K562 (cell line): ENCODE measurements around the gene APBA2. TPM values are rescaled to one million over a fixed set of nuclear protein-coding genes. Genes with fewer than 3 reads are reported as not detected.

ENCODE experiments used
- ATAC-seq: fragments of 200-7000 bp; cut with Tn5 transposase; 3 replicates; pipeline ENCODE4 v1.9.1; 2020; ENCODE audit warnings: moderate library complexity
- BruUV-seq: library from RNA; stranded (reverse); fragments of 400-500 nt; replicated peaks from 2 replicates; lab custom pipeline; 2021; lab: Mats Ljungman, UMichigan
- CTCF ChIA-PET: fragments of 300-600 bp; formaldehyde crosslinking; extraction: SDS; loops from one replicate; lab custom pipeline; 2021; ENCODE audit warnings: low intra/inter-chr PET ratio; lab: Yijun Ruan, JAX
- POLR2A ChIA-PET: fragments of 300-600, 350-650 bp; sonication (Branson Sonifier 250); formaldehyde crosslinking; extraction: SDS; loops from one replicate; lab custom pipeline; 2021; ENCODE audit warnings: antibody characterized with exemption, inconsistent platforms; lab: Yijun Ruan, JAX
- DNase-seq, 4 experiments: peaks; one replicate each; pipeline versions ENCODE4 v3.0.0 to v3.0.0-alpha.2; 2011 to 2018; ENCODE audit warnings: low spot score in 3 of 4, mixed read lengths in 3 of 4; ENCODE audit errors: extremely low read depth in 1 of 4
- FAIRE-seq: peaks from 2 replicates; lab custom pipeline; 2011; peaks lifted over from hg19 to GRCh38; lab: Jason Lieb, UNC
- H2AFZ ChIP-seq: 2 replicates; pipeline ENCODE4 v1.6.0; 2011; ENCODE audit warnings: low read depth, low read length, control low read depth, inconsistent platforms
- H3K27ac ChIP-seq: fragments of 200-600 bp; 3 replicates; pipeline ENCODE4 v1.8.0; 2011; ENCODE audit warnings: low read depth, mild to moderate bottlenecking, control low read depth, inconsistent platforms, low read length, moderate library complexity, mixed read lengths; ENCODE audit errors: extremely low read depth
- H3K27me3 ChIP-seq, 2 experiments: fragments of 300-600 bp in 1 of 2; 2 replicates in 1 of 2; 3 replicates in 1 of 2; pipeline versions ENCODE4 v1.6.0 to v1.8.0; 2011; ENCODE audit warnings: inconsistent platforms in 2 of 2, low read length in 2 of 2, mild to moderate bottlenecking in 1 of 2, mixed read lengths in 1 of 2, moderate library complexity in 1 of 2; ENCODE audit not compliant: control insufficient read depth in 2 of 2, insufficient read depth in 2 of 2
- H3K36me3 ChIP-seq: fragments of 300-600 bp; 3 replicates; pipeline ENCODE4 v1.8.0; 2011; ENCODE audit warnings: mild to moderate bottlenecking, low read length, inconsistent platforms; ENCODE audit not compliant: control insufficient read depth, insufficient read depth
- H3K4me1 ChIP-seq, 2 experiments: fragments of 200-600 bp in 1 of 2; replicated peaks in 1 of 2; 2 replicates in 1 of 2; 3 replicates in 1 of 2; pipeline versions ENCODE4 v1.5.1 to v1.8.0; 2011; ENCODE audit warnings: inconsistent platforms in 2 of 2, low read length in 2 of 2, mild to moderate bottlenecking in 1 of 2, mixed read lengths in 1 of 2, moderate library complexity in 1 of 2; ENCODE audit not compliant: control insufficient read depth in 2 of 2, insufficient read depth in 2 of 2
- H3K4me2 ChIP-seq: 2 replicates; pipeline ENCODE4 v1.6.1; 2011; ENCODE audit warnings: low read length, control low read depth, inconsistent platforms, mixed read lengths; ENCODE audit not compliant: insufficient read depth
- H3K4me3 ChIP-seq: fragments of 200-600 bp; sonication (generic), shearing (Covaris generic); 2 replicates; pipeline ENCODE4 v1.5.1; 2016; ENCODE audit warnings: control low read depth, inconsistent platforms
- H3K79me2 ChIP-seq: fragments of 200-600 bp; 3 replicates; pipeline ENCODE4 v1.8.0; 2011; ENCODE audit warnings: low read length, inconsistent platforms; ENCODE audit not compliant: control insufficient read depth, insufficient read depth
- H3K9ac ChIP-seq, 2 experiments: 2 replicates each; pipeline versions ENCODE4 v1.6.0 to v1.6.1; 2011; ENCODE audit warnings: low read depth in 2 of 2, low read length in 2 of 2, control low read depth in 1 of 2, inconsistent platforms in 1 of 2, mild to moderate bottlenecking in 1 of 2, mixed read lengths in 1 of 2; ENCODE audit not compliant: insufficient read depth in 1 of 2
- H3K9me1 ChIP-seq: one replicate; pipeline ENCODE4 v1.6.0; 2011; ENCODE audit warnings: inconsistent platforms, mild to moderate bottlenecking, low read length, moderate library complexity; ENCODE audit not compliant: control insufficient read depth, insufficient read depth
- H3K9me3 ChIP-seq: replicated peaks from 2 replicates; pipeline ENCODE4 v1.5.1; 2011; ENCODE audit warnings: low read depth, low read length, inconsistent platforms; ENCODE audit not compliant: control insufficient read depth, insufficient read depth
- H4K20me1 ChIP-seq: replicated peaks from 2 replicates; pipeline ENCODE4 v1.6.1; 2011; ENCODE audit warnings: low read length, inconsistent platforms, mixed read lengths; ENCODE audit not compliant: control insufficient read depth, insufficient read depth
- C11orf30 ChIP-seq: fragments of 450-650 bp; IDR thresholded peaks from 2 replicates; pipeline ENCODE4 v1.6.1; 2016; ENCODE audit warnings: low read depth, mild to moderate bottlenecking
- CREM ChIP-seq: IDR thresholded peaks from 2 replicates; pipeline ENCODE4 v1.6.1; 2014; ENCODE audit warnings: antibody characterized with exemption, low read depth
- E2F3 ChIP-seq: fragments of 250-450 bp; sonication (Bioruptor Pico); IDR thresholded peaks from 2 replicates; pipeline ENCODE4 v1.4.0; 2020; ENCODE audit warnings: mild to moderate bottlenecking
- GABPB2 ChIP-seq: fragments of 250-450 bp; sonication (Bioruptor Pico); conservative IDR thresholded peaks from 2 replicates; pipeline ENCODE4 v1.5.1; 2021; ENCODE audit warnings: mild to moderate bottlenecking
- KLF6 ChIP-seq: fragments of 250-450 bp; sonication (Bioruptor Pico); IDR thresholded peaks from 2 replicates; pipeline ENCODE4 v1.4.0; 2020; ENCODE audit warnings: mild to moderate bottlenecking, moderate library complexity, borderline replicate concordance
- MCM5 ChIP-seq: fragments of 450-650 bp; IDR thresholded peaks from 2 replicates; pipeline ENCODE4 v1.6.1; 2016; ENCODE audit warnings: low read depth
- NR2C2 ChIP-seq, 2 experiments: fragments of 200-800 bp in 1 of 2; sonication (Bioruptor generic) in 1 of 2; sonication (generic) in 1 of 2; formaldehyde crosslinking in 1 of 2; IDR thresholded peaks; 2 replicates each; pipeline versions ENCODE4 v1.6.1 to v1.8.0; 2016 to 2022; ENCODE audit warnings: mild to moderate bottlenecking in 1 of 2, missing compliant biosample characterization in 1 of 2, missing genetic modification characterization in 1 of 2, missing genetic modification reagents in 1 of 2
- PTRF ChIP-seq: fragments of 450-650 bp; IDR thresholded peaks from 2 replicates; pipeline ENCODE4 v1.6.1; 2016; ENCODE audit warnings: mild to moderate bottlenecking, missing genetic modification characterization, missing compliant biosample characterization
- RBM14 ChIP-seq: fragments of 200-400 bp; formaldehyde crosslinking; IDR thresholded peaks from 2 replicates; pipeline ENCODE4 v1.6.1; 2018; ENCODE audit warnings: low read depth, mild to moderate bottlenecking, low read length, moderate library complexity, borderline replicate concordance; ENCODE audit not compliant: insufficient read depth
- RBM22 ChIP-seq: fragments of 200-400 bp; formaldehyde crosslinking; IDR thresholded peaks from 2 replicates; pipeline ENCODE4 v1.6.1; 2018; ENCODE audit warnings: low read length, low read depth; ENCODE audit not compliant: poor library complexity, severe bottlenecking
- SMAD3 ChIP-seq: fragments of 450-650 bp; formaldehyde crosslinking; conservative IDR thresholded peaks from 2 replicates; pipeline ENCODE4 v1.4.0; 2020; ENCODE audit warnings: mild to moderate bottlenecking
- TARDBP ChIP-seq: fragments of 450-650 bp; IDR thresholded peaks from 2 replicates; pipeline ENCODE4 v1.6.1; 2016
- XRCC4 ChIP-seq: IDR thresholded peaks from one replicate; pipeline ENCODE4 v1.6.1; 2011; ENCODE audit not compliant: insufficient read depth, insufficient read length; ENCODE audit errors: extremely low read depth
- ZNF23 ChIP-seq: fragments of 250-450 bp; sonication (Bioruptor Pico); IDR thresholded peaks from 2 replicates; pipeline ENCODE4 v1.4.0; 2020; ENCODE audit warnings: mild to moderate bottlenecking
- ZNF239 ChIP-seq: fragments of 250-450 bp; sonication (Bioruptor Pico); IDR thresholded peaks from 2 replicates; pipeline ENCODE4 v1.4.0; 2020; ENCODE audit warnings: mild to moderate bottlenecking
- ZNF316 ChIP-seq: fragments of 450-650 bp; IDR thresholded peaks from 2 replicates; pipeline ENCODE4 v1.6.1; 2016
- WGBS: fragments of 100-300 bp; shearing (Covaris generic); methylation state at CpG from one replicate; pipeline ENCODE4 v1.1.6; 2016; ENCODE audit warnings: low coverage, mixed read lengths; ENCODE audit not compliant: insufficient coverage; ENCODE audit errors: missing lambda C conversion rate; 5-methylcytosine and 5-hydroxymethylcytosine counted together
- in situ Hi-C: fragments of 300-500 bp; cut with MboI; formaldehyde crosslinking; loops from 4 replicates; pipeline ENCODE4 v1.15.0; 2018; ENCODE audit warnings: inconsistent platforms, mixed read lengths
- intact Hi-C: fragments of 100-400 bp; cut with micrococcal nuclease; formaldehyde crosslinking; loops from 2 replicates; pipeline ENCODE4 v1.14.2; 2022
- polyA plus RNA-seq, 8 experiments: library from polyadenylated mRNA; depleted of rRNA in 4 of 8; stranded (reverse) in 5 of 8; unstranded in 3 of 8; fragments of >200 nt; fragmentation: Nextera tagmentation in 2 of 8; fragmentation: Illumina TruSeq in 1 of 8; extraction: Ambion mirVana in 2 of 8; extraction: Trizol in 1 of 8; gene quantifications; 2 replicates each; pipeline versions ENCODE4 v1.2.1 to v1.2.3, GENCODE V29; 2011 to 2014; ENCODE audit warnings: inconsistent platforms in 1 of 8, missing spikeins in 1 of 8
- total RNA-seq, 7 experiments: library from RNA; depleted of rRNA in 6 of 7; stranded (reverse); fragments of >200 nt in 6 of 7; fragmentation: Illumina TruSeq in 2 of 7; extraction: Trizol in 2 of 7; gene quantifications; 2 replicates each; pipeline versions ENCODE4 v1.2.1 to v1.2.3, GENCODE V29; 2011 to 2021; ENCODE audit warnings: low replicate concordance in 1 of 7

The APBA2 gene
- total and polyA plus RNA-seq, 9 of the 15 experiments (the other 6 are each of a cell fraction or from before 2014, with no cell fraction given), result 0.24 to 40.9 (median 25.2) TPM

DNA sequence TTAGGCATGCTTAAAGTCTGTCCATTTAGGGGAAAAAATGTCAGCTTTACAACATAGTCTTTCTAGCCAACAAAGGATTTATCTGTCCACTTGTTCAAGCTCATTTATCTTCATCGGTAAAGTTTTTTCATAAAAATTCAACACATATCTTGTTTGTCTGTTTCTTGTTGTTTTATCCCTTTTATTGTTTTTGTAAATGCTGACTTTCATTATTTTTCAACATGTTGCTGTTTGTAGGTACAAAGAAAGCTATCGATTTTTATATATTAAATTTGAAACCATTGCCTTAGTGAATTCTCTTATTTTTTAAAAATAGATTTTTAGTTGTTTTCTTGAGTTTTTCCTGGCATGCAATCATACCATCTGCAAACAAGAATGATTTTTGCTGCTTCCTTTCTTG lies 198.1 kb downstream of the APBA2 start:
- Histone ChIP-seq H3K4me3 (no peak overlapping the region), H3K4me2 (no peak overlapping the region), H3K27me3 (no peaks in the 10 kb centered on the region), H3K36me3 (no peaks in the 10 kb centered on the region), H2AFZ (no peak overlapping the region), H3K79me2 (no peaks in the 10 kb centered on the region), H3K27ac (no peak overlapping the region), H4K20me1 (no peaks in the 10 kb centered on the region), H3K9ac (no peak overlapping the region), H3K4me1 (no peaks in the 10 kb centered on the region), H3K9me1 (no peaks in the 10 kb centered on the region), H3K9me3 (no peaks in the 10 kb centered on the region)
- ATAC-seq (no peak), DNase-seq (no peak), FAIRE-seq (no peak)
- POLR2A ChIA-PET, result interaction anchor here (0.7 to 0.8 kb wide), 2 partner anchors 30 to 35 kb away, joined by 4 read pairs; no protein-coding TSS in a partner anchor
- BruUV-seq, result no TSS peak
- WGBS, result 63% methylated on average over 2 of the region's 2 CpGs
- in situ Hi-C loops (no loop called here), intact Hi-C loops (no loop called here)
- TF ChIP-seq ZNF239 (CRISPR knock-in tag) (no peak), C11orf30 (peak; percentile 65), GABPB2 (CRISPR knock-in tag) (no peak), ZNF316 (peak; percentile 78)
- CTCF ChIA-PET, result no interaction called here

DNA sequence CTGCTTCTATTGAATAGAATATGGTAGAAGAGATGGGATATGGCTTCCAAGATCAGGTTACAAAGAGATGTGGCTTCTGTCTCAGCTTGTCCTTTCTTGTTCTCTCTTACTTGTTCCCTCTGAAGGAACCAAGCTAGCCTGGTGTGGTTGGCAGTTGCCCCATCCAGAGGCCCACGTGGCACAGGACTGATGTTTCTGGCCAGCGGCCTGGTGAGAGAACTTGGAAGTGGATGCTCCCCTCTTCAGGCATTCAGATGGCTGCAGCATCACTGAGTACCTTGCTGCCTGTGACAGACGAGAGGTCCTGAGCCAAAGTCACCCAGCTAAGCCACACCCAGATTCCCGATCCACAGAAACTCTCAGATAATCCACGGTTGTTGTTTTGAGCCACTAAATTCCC lies 200.2 kb downstream of the APBA2 start:
- POLR2A ChIA-PET, result no interaction called here
- no peak overlapping the region for H3K4me3 ChIP-seq
- peaks cover 0 to 10% of the 10 kb centered on the region in 2 experiments; a peak in 1 of 5 replicates for H3K4me1 ChIP-seq
- DNase-seq, result no peak
- ATAC-seq, result no peak
- H3K27me3 ChIP-seq, result no peaks in the 10 kb centered on the region
- H2AFZ ChIP-seq, result no peak overlapping the region
- no peak overlapping the region for H3K9ac ChIP-seq
- FAIRE-seq, result no peak
- intact Hi-C loops (no loop called here), in situ Hi-C loops (no loop called here)
- no peaks in the 10 kb centered on the region for H3K9me3 ChIP-seq
- H3K4me2 ChIP-seq, result no peak overlapping the region
- no peaks in the 10 kb centered on the region for H3K9me1 ChIP-seq
- H3K27ac ChIP-seq, result no peak overlapping the region
- 0 out of 2 replicates have a peak, but pooled peaks cover 9% of the 10 kb centered on the region for H4K20me1 ChIP-seq
- BruUV-seq, result no TSS peak
- CTCF ChIA-PET, result no interaction called here
- H3K79me2 ChIP-seq, result no peaks in the 10 kb centered on the region
- WGBS, result 59% methylated on average over 5 of the region's 5 CpGs
- no peaks in the 10 kb centered on the region for H3K36me3 ChIP-seq
- TF ChIP-seq ZNF23 (CRISPR knock-in tag) (no peak), E2F3 (CRISPR knock-in tag) (no peak), XRCC4 (no peak), MCM5 (no peak), KLF6 (CRISPR knock-in tag) (no peak), RBM22 (no peak), RBM14 (no peak), NR2C2 (CRISPR knock-in tag; IDR thresholded peaks at IDR 0.05) (no peak), NR2C2 (tag; IDR thresholded peaks at IDR 0.05) (no peak), PTRF (no peak), CREM (no peak), TARDBP (no peak), SMAD3 (CRISPR knock-in tag) (no peak)
